ENCODE measurements around the gene IFT88. TPM values are rescaled to one million over a fixed set of nuclear protein-coding genes. Genes with fewer than 3 reads are reported as not detected.

IFT88 gene
- total RNA-seq: 10 to 100 TPM in 2 of 4 donors, 1 to 10 TPM in 2; 5.6 to 21.6 (median 10.4) TPM

- H3K27me3 ChIP-seq: no peaks in the 10 kb centered on the region
- TF ChIP-seq POLR2A (IDR thresholded peaks at IDR 0.05): peak in 1 of 2 donors; percentile 63
- peak in 1 of 3 donors; percentile 21 for TF ChIP-seq POLR2AphosphoS5 (IDR thresholded peaks at IDR 0.05)
- no peak for TF ChIP-seq CTCF (IDR thresholded peaks at IDR 0.05)
- no peak for TF ChIP-seq EP300 (IDR thresholded peaks at IDR 0.05)
- DNase-seq (ENCODE audit: low spot score in 2 of 2): peak; percentile 93
- peaks cover 10% of the 10 kb centered on the region for H3K4me1 ChIP-seq
- H3K27ac ChIP-seq: peak within 1 kb of the TSS; percentile 95
- no peaks in the 10 kb centered on the region for H3K9me3 ChIP-seq
- H3K4me3 ChIP-seq: peak within 1 kb of the TSS; percentile 78
- WGBS: under 1% methylated on average over 40 of the region's 74 CpGs
- no peaks in the 10 kb centered on the region for H3K36me3 ChIP-seq
These were observed at the start of gene IFT88 for GRCh38 chr13:20566898-20567874. Gene IFT88 (plus strand): TSS chr13:20567157. CDS start chr13:20574386, 7,229 bp downstream.

- no peak for DNase-seq (ENCODE audit: low spot score in 2 of 2)
- 61% methylated on average over 7 of the region's 7 CpGs for WGBS
- H3K27ac ChIP-seq: peak overlapping the region; percentile 32
- TF ChIP-seq EP300 (IDR thresholded peaks at IDR 0.05) (no peak), CTCF (IDR thresholded peaks at IDR 0.05) (no peak), POLR2AphosphoS5 (IDR thresholded peaks at IDR 0.05) (no peak), POLR2A (IDR thresholded peaks at IDR 0.05) (no peak)
- H3K27me3 ChIP-seq: no peaks in the 10 kb centered on the region
- peak overlapping the region; percentile 6 for H3K4me3 ChIP-seq
- H3K9me3 ChIP-seq: no peaks in the 10 kb centered on the region
- H3K4me1 ChIP-seq: peaks cover 2% of the 10 kb centered on the region
- H3K36me3 ChIP-seq: no peaks in the 10 kb centered on the region
These were observed 48.3 kb upstream of the IFT88 start for GRCh38 chr13:20518660-20519100.

GRCh38 chr13:20519875-20520274 is 47.1 kb upstream of the IFT88 start:
- Histone ChIP-seq H3K36me3 (no peaks in the 10 kb centered on the region), H3K27me3 (no peaks in the 10 kb centered on the region), H3K4me1 (peaks cover 10% of the 10 kb centered on the region), H3K4me3 (no peak overlapping the region), H3K9me3 (no peaks in the 10 kb centered on the region), H3K27ac (no peak overlapping the region)
- 68% methylated on average over 1 of the region's 1 CpG for WGBS
- TF ChIP-seq POLR2AphosphoS5 (IDR thresholded peaks at IDR 0.05) (no peak), POLR2A (IDR thresholded peaks at IDR 0.05) (no peak), CTCF (IDR thresholded peaks at IDR 0.05) (no peak), EP300 (IDR thresholded peaks at IDR 0.05) (no peak)
- no peak for DNase-seq (ENCODE audit: low spot score in 2 of 2)

- H3K4me3 ChIP-seq: no peak overlapping the region
- no peak overlapping the region for H3K27ac ChIP-seq
- WGBS: 80% methylated on average over 5 of the region's 5 CpGs
- H3K36me3 ChIP-seq: no peaks in the 10 kb centered on the region
- no peak for DNase-seq (ENCODE audit: low spot score in 2 of 2)
- H3K9me3 ChIP-seq: no peaks in the 10 kb centered on the region
- TF ChIP-seq EP300 (IDR thresholded peaks at IDR 0.05) (no peak), CTCF (IDR thresholded peaks at IDR 0.05) (no peak), POLR2AphosphoS5 (IDR thresholded peaks at IDR 0.05) (no peak), POLR2A (IDR thresholded peaks at IDR 0.05) (no peak)
- no peaks in the 10 kb centered on the region for H3K27me3 ChIP-seq
- peaks cover 17% of the 10 kb centered on the region for H3K4me1 ChIP-seq
These were observed 45.4 kb upstream of the IFT88 start for GRCh38 chr13:20521364-20522115.

Measured in suprapubic skin (tissue), 4 donors.